Measurements from ENCODE around the gene SOX15. TPM values are rescaled to one million over a fixed set of nuclear protein-coding genes. Genes with fewer than 3 reads are reported as not detected.

Gene SOX15
- total and polyA plus RNA-seq, 8 donors: 0.18 to 1.0 (median 0.35) TPM; not detected in 3

DNA sequence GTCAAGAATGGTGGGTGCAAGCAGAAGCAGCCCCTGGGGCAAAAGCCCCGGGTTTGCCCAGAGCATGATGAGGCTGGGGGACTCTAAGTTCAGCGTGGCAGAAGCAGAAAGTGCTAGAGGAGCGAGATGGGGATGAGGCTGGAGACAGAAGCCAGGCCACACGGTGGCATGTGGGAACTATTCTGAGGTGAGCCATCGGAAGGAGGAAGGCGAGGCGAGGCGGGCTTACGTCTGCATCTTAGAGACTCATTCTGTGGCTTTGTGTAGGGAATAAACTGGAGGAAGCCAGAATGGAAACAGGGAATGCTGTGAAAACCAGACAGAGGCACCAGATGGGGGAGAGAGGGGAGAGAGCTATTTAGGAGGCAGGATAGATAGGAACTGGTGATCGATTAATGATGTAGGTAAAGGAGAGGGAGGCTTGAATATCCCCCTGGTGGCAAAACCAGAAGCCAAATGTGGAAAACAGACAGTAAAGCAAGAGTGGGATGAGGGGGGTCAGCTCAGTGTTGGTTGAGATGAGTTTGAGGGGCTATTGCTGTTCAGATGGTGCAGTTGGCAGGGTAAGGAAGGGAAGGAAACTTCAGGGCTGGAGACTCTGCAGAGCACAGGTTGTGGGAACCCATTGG, 34.5 kb downstream of the SOX15 start:
- intact Hi-C loops (cut with DNase I): loop anchor here in 1 of 3 donors (10.0 kb wide), 1 partner anchor 201 kb away; the partner anchor contains the start of genes KCTD11 and TMEM95
- no peak for FAIRE-seq
- 73 to 76% methylated on average over 10 of the region's 10 CpGs for WGBS, 2 donors
- H3K27me3 ChIP-seq: no peaks in the 10 kb centered on the region
- peaks cover 15 to 27% (median 21%) of the 10 kb centered on the region in 3 donors for H3K4me1 ChIP-seq
- TF ChIP-seq CTCF (IDR thresholded peaks at IDR 0.05): no peak
- no peak overlapping the region for H3K4me3 ChIP-seq
- no peak for DNase-seq
- H3K27ac ChIP-seq: no peak overlapping the region
- no peaks in the 10 kb centered on the region for H3K9me3 ChIP-seq
- H3K36me3 ChIP-seq: no peaks in the 10 kb centered on the region
- no peak for ATAC-seq

DNA sequence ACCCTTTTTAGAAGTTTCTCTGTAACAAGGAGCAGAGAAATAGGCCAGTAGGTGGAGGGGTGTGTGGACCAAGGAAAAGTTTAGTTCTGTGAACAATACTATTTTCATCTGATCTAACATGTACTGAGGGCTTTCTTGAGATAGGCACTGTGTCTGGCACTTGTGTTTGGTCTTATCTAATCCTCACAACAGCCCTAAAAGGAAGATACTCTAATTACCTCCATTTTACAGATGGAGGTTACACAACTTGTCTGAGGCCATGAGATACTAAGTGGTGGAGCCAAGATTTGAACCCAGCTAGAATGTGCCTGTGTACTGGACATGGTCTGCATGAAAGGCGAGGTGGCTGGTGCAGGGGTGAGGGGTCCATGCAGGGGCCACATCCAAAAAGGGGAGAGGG, 36.5 kb downstream of the SOX15 start:
- TF ChIP-seq CTCF (IDR thresholded peaks at IDR 0.05): no peak
- WGBS, 2 donors: 94% methylated on average over 1 of the region's 1 CpG
- Histone ChIP-seq H3K9me3 (no peaks in the 10 kb centered on the region), H3K4me3 (no peak overlapping the region), H3K27me3 (no peaks in the 10 kb centered on the region), H3K4me1 (peaks cover 0 to 8% (median 6%) of the 10 kb centered on the region in 3 donors), H3K27ac (peak overlapping the region in 1 of 4 donors; percentile 47), H3K36me3 (no peaks in the 10 kb centered on the region)
- no peak for DNase-seq
- intact Hi-C loops (cut with DNase I): loop anchor here in 2 of 3 donors (5.0 to 10.0 kb wide), 2 partner anchors 36 to 199 kb away; partner anchors contain the start of genes KCTD11 (in 1 of the 2) and TMEM95 (in 1 of the 2)
- no peak for FAIRE-seq
- no peak for ATAC-seq

GRCh38 chr17:7552621-7553051, 37.3 kb downstream of the SOX15 start:
- intact Hi-C loops (cut with DNase I): loop anchor here in 2 of 3 donors (5.0 to 10.0 kb wide), 2 partner anchors 35 to 198 kb away; partner anchors contain the start of genes KCTD11 (in 1 of the 2) and TMEM95 (in 1 of the 2)
- Histone ChIP-seq H3K36me3 (no peaks in the 10 kb centered on the region), H3K4me3 (no peak overlapping the region), H3K4me1 (peaks cover 0 to 5% (median 4%) of the 10 kb centered on the region in 3 donors), H3K27ac (peak overlapping the region in 1 of 4 donors; percentile 47), H3K9me3 (no peaks in the 10 kb centered on the region), H3K27me3 (no peaks in the 10 kb centered on the region)
- 78 to 85% methylated on average over 6 of the region's 6 CpGs for WGBS, 2 donors
- FAIRE-seq: no peak
- DNase-seq: no peak
- ATAC-seq: peak in 1 of 4 donors; percentile 30
- TF ChIP-seq CTCF (IDR thresholded peaks at IDR 0.05): no peak

DNA sequence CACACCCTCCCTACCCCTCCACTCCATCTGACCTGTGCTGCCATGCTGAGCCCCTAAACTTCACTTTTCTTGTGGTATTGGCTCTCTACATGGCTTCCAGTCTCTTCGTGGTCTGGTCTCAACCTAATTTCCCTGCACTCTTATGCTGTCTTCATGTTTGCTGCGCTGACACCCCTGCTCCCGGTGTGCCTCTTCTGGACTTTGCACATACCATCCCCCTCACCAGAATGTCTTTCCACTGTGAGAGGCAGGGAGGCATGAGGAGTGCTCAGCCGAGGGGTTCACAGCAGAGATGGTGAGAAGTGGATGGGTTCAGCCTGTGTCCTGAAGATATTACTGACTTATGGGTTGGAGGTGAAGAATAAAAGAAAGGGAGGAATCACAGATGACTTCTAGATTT, 38.5 kb downstream of the SOX15 start:
- no peak for TF ChIP-seq CTCF (IDR thresholded peaks at IDR 0.05)
- ATAC-seq: no peak
- Histone ChIP-seq H3K9me3 (no peaks in the 10 kb centered on the region), H3K27ac (no peak overlapping the region), H3K36me3 (no peaks in the 10 kb centered on the region), H3K4me1 (no peaks in the 10 kb centered on the region), H3K4me3 (no peak overlapping the region), H3K27me3 (no peaks in the 10 kb centered on the region)
- FAIRE-seq: no peak
- 80 to 89% methylated on average over 4 of the region's 4 CpGs for WGBS, 2 donors
- intact Hi-C loops (cut with DNase I): loop anchor here in 2 of 3 donors (5.0 to 10.0 kb wide), 2 partner anchors 34 to 197 kb away; partner anchors contain the start of genes KCTD11 (in 1 of the 2) and TMEM95 (in 1 of the 2)
- no peak for DNase-seq

DNA sequence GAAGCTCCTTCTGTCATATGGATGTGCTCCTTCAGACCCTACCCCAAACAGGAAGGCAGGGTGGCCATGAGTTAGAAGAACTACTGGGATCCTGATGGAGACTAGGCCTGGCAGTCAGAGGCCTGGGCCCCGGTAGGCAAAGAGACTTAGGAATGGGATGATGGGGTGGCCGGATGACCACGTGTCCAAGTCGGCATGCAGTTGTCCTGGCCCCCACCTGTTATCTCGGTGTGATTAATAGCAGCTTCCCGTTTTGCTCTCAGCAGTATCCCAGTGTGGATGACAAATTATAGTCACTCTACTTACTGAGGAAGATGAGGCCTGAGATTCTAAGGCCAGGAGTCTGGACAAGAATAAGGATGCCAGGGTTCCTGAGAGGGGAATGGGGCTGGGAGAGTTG, 39.5 kb downstream of the SOX15 start:
- Histone ChIP-seq H3K4me3 (no peak overlapping the region), H3K36me3 (no peaks in the 10 kb centered on the region), H3K27ac (no peak overlapping the region), H3K27me3 (no peaks in the 10 kb centered on the region), H3K9me3 (no peaks in the 10 kb centered on the region), H3K4me1 (no peaks in the 10 kb centered on the region)
- no peak for DNase-seq
- intact Hi-C loops (cut with DNase I): loop anchor here in 2 of 3 donors (5.0 to 10.0 kb wide), 2 partner anchors 33 to 196 kb away; partner anchors contain the start of genes KCTD11 (in 1 of the 2) and TMEM95 (in 1 of the 2)
- 71 to 72% methylated on average over 6 of the region's 6 CpGs for WGBS, 2 donors
- TF ChIP-seq CTCF (IDR thresholded peaks at IDR 0.05): no peak
- FAIRE-seq: no peak
- no peak for ATAC-seq

Measured in pancreas (tissue), 10 donors.